Mesenchymal stem cell (in vitro differentiated cells and primary cell): ENCODE measurements around the gene SLC35C1.

Experiments
- DNase-seq: peaks from one replicate; pipeline ENCODE4 v3.0.0-alpha.2; 2013
- H2AFZ ChIP-seq: one replicate; pipeline ENCODE4 v1.6.1; 2013; ENCODE audit warnings: low read depth, mild to moderate bottlenecking, control low read depth, inconsistent platforms, low read length, moderate library complexity
- H2AK5ac ChIP-seq: 2 replicates; pipeline ENCODE4 v1.6.1; 2013; ENCODE audit warnings: low read length, moderate library complexity, mild to moderate bottlenecking, inconsistent platforms; ENCODE audit not compliant: severe bottlenecking
- H2BK120ac ChIP-seq: one replicate; pipeline ENCODE4 v1.6.1; 2013; ENCODE audit warnings: low read depth, mild to moderate bottlenecking, inconsistent platforms, low read length, moderate library complexity
- H2BK12ac ChIP-seq, 2 experiments: one replicate each; pipeline ENCODE4 v1.6.1; 2013; ENCODE audit warnings: inconsistent platforms in 2 of 2, low read length in 2 of 2, mild to moderate bottlenecking in 2 of 2, moderate library complexity in 2 of 2, control low read depth in 1 of 2
- H2BK15ac ChIP-seq: one replicate; pipeline ENCODE4 v1.6.1; 2013; ENCODE audit warnings: mild to moderate bottlenecking, low read depth, inconsistent platforms; ENCODE audit not compliant: poor library complexity, severe bottlenecking
- H2BK5ac ChIP-seq: 2 replicates; pipeline ENCODE4 v1.6.1; 2013; ENCODE audit warnings: low read depth, mild to moderate bottlenecking, low read length, control low read depth, inconsistent platforms; ENCODE audit not compliant: poor library complexity, severe bottlenecking
- H3K14ac ChIP-seq, 2 experiments: one replicate each; pipeline ENCODE4 v1.6.1; 2013; ENCODE audit warnings: inconsistent platforms in 2 of 2, low read length in 2 of 2, control low read depth in 1 of 2, mild to moderate bottlenecking in 1 of 2, moderate library complexity in 1 of 2
- H3K18ac ChIP-seq, 2 experiments: one replicate each; pipeline ENCODE4 v1.6.1; 2013; ENCODE audit warnings: inconsistent platforms in 2 of 2, low read length in 2 of 2, control low read depth in 1 of 2, low read depth in 1 of 2, mild to moderate bottlenecking in 1 of 2
- H3K23ac ChIP-seq, 2 experiments: one replicate each; pipeline ENCODE4 v1.6.1; 2013; ENCODE audit warnings: inconsistent platforms in 2 of 2, low read length in 2 of 2, mild to moderate bottlenecking in 2 of 2, moderate library complexity in 2 of 2, control low read depth in 1 of 2
- H3K27ac ChIP-seq: 2 replicates; pipeline ENCODE4 v1.5.1; 2013; ENCODE audit warnings: mild to moderate bottlenecking, moderate library complexity, low read length, control low read depth, inconsistent platforms; ENCODE audit not compliant: poor library complexity, severe bottlenecking
- H3K27me3 ChIP-seq, 2 experiments: 2 replicates each; pipeline versions ENCODE4 v1.6.1 to v1.7.0; 2013; ENCODE audit warnings: low read length in 2 of 2, mild to moderate bottlenecking in 2 of 2, moderate library complexity in 2 of 2, control low read depth in 1 of 2, inconsistent platforms in 1 of 2; ENCODE audit not compliant: control insufficient read depth in 1 of 2, insufficient read depth in 1 of 2
- H3K36me3 ChIP-seq, 2 experiments: 2 replicates each; pipeline versions ENCODE4 v1.6.1 to v1.7.0; 2013; ENCODE audit warnings: low read length in 2 of 2, control low read depth in 1 of 2, inconsistent platforms in 1 of 2, low read depth in 1 of 2, mild to moderate bottlenecking in 1 of 2; ENCODE audit not compliant: insufficient read depth in 2 of 2, control insufficient read depth in 1 of 2
- H3K4ac ChIP-seq, 2 experiments: one replicate each; pipeline ENCODE4 v1.6.1; 2013; ENCODE audit warnings: inconsistent platforms in 2 of 2, low read length in 2 of 2, mild to moderate bottlenecking in 2 of 2, moderate library complexity in 2 of 2, control low read depth in 1 of 2, low read depth in 1 of 2
- H3K4me1 ChIP-seq: 2 replicates; pipeline ENCODE4 v1.6.1; 2013; ENCODE audit warnings: low read depth, low read length, control low read depth; ENCODE audit not compliant: control insufficient read depth, insufficient read depth
- H3K4me2 ChIP-seq: 2 replicates; pipeline ENCODE4 v1.6.1; 2013; ENCODE audit warnings: low read length, mild to moderate bottlenecking, inconsistent platforms; ENCODE audit not compliant: poor library complexity, severe bottlenecking
- H3K4me3 ChIP-seq, 2 experiments: 2 replicates each; pipeline versions ENCODE4 v1.5.1 to v1.7.0; 2013; ENCODE audit warnings: low read length in 2 of 2, mild to moderate bottlenecking in 2 of 2, control low read depth in 1 of 2, low read depth in 1 of 2; ENCODE audit not compliant: insufficient read depth in 1 of 2
- H3K79me1 ChIP-seq: replicated peaks from 2 replicates; pipeline ENCODE4 v1.6.1; 2013; ENCODE audit warnings: mild to moderate bottlenecking, control low read depth, low read length, inconsistent platforms; ENCODE audit not compliant: poor library complexity, severe bottlenecking
- H3K9ac ChIP-seq: 2 replicates; pipeline ENCODE4 v1.7.0; 2013; ENCODE audit warnings: mild to moderate bottlenecking, low read length, moderate library complexity
- H3K9me3 ChIP-seq: 2 replicates; pipeline ENCODE4 v1.7.0; 2013; ENCODE audit warnings: mild to moderate bottlenecking, low read length; ENCODE audit not compliant: control insufficient read depth
- H4K8ac ChIP-seq: one replicate; pipeline ENCODE4 v1.6.1; 2013; ENCODE audit warnings: inconsistent platforms, mild to moderate bottlenecking, low read length, moderate library complexity
- H4K91ac ChIP-seq: one replicate; pipeline ENCODE4 v1.6.1; 2013; ENCODE audit warnings: mild to moderate bottlenecking, low read length, inconsistent platforms
- WGBS: methylation state at CpG from one replicate; pipeline ENCODE4 v1.1.7; 2013; ENCODE audit warnings: mixed read lengths; 5-methylcytosine and 5-hydroxymethylcytosine counted together

The SLC35C1 gene

DNA sequence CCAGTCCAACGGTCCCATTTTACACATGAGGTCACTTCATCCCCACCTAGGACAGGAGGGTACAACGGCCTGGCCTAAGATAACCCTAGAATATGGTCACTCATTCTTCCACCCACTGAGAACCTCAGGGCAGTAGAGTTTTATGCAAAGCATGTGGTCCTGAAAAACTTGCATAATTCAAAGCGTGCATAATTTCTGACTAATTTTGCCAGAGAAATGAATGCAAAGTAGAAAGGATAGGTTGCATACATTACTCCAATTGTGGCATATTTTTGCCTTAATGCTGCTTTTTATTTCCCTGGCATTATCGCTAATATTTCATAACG lies 32.5 kb upstream of the SLC35C1 start:
- 77% methylated on average over 5 of the region's 5 CpGs for WGBS
- H2AFZ ChIP-seq, result no peak overlapping the region
- no peaks in the 10 kb centered on the region for H3K36me3 ChIP-seq
- no peak for DNase-seq
- no peak overlapping the region for H3K4me2 ChIP-seq
- H2BK15ac ChIP-seq, result no peak overlapping the region
- H2BK5ac ChIP-seq, result no peak overlapping the region
- H3K79me1 ChIP-seq, result no peaks in the 10 kb centered on the region
- no peak overlapping the region for H2AK5ac ChIP-seq
- H3K14ac ChIP-seq, result no peak overlapping the region
- H4K8ac ChIP-seq, result no peak overlapping the region
- no peak overlapping the region for H3K23ac ChIP-seq
- H4K91ac ChIP-seq, result no peak overlapping the region
- peaks cover 7% of the 10 kb centered on the region for H3K4me1 ChIP-seq
- no peaks in the 10 kb centered on the region for H3K9me3 ChIP-seq
- H3K4me3 ChIP-seq, result no peak overlapping the region
- H3K27me3 ChIP-seq, result peaks cover 34 to 44% of the 10 kb centered on the region in 2 experiments
- H2BK12ac ChIP-seq, result no peak overlapping the region
- H3K9ac ChIP-seq, result no peak overlapping the region
- H3K18ac ChIP-seq, result no peak overlapping the region
- no peak overlapping the region for H3K4ac ChIP-seq
- no peak overlapping the region for H3K27ac ChIP-seq
- H2BK120ac ChIP-seq, result no peak overlapping the region

DNA sequence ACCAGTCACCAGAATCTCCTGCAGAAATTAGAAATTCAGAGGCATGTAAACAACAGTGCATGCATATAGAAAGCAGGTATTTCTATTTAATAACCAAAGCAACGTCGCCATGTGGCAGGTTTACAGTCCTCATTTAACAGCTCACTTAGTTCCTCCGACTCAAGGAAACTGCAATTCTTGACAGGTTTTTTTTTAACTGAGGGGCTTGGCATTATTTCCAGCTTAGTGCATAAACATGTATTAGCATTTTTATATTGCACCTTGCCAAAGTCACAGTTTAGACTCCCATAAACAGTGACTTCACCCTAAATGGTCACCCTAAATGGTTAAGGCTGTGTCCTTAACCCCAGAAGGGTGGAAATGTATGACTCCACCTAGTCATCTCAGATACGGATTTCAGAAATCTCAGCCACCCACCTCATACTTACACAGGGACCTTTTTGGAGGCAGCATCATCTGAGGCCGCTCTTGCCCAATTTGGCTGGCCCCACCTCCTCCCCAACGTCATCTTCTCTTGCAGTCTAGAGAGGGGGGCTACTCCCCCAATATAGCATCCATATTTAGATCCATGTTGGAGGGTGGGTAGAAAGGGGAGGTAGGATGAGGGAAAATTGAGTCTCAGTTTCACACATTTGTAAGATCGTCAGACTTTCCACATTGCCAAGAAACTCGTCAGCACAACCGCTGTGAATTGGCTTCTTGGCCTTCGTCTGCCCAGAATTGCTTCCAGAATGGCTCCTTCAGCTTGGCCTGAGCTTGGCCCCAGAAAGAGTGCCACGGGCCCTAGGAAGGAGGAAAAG lies 31.8 kb upstream of the SLC35C1 start:
- H3K4me2 ChIP-seq, result no peak overlapping the region
- peaks cover 7% of the 10 kb centered on the region for H3K4me1 ChIP-seq
- H3K79me1 ChIP-seq, result no peaks in the 10 kb centered on the region
- no peak overlapping the region for H2BK120ac ChIP-seq
- no peak overlapping the region for H4K91ac ChIP-seq
- H3K18ac ChIP-seq, result no peak overlapping the region
- no peak overlapping the region for H4K8ac ChIP-seq
- peaks cover 26 to 36% of the 10 kb centered on the region in 2 experiments for H3K27me3 ChIP-seq
- H2BK15ac ChIP-seq, result no peak overlapping the region
- H3K9ac ChIP-seq, result no peak overlapping the region
- H2AK5ac ChIP-seq, result no peak overlapping the region
- no peaks in the 10 kb centered on the region for H3K36me3 ChIP-seq
- no peak overlapping the region for H3K4ac ChIP-seq
- DNase-seq, result no peak
- no peak overlapping the region for H2BK12ac ChIP-seq
- no peaks in the 10 kb centered on the region for H3K9me3 ChIP-seq
- H3K27ac ChIP-seq, result no peak overlapping the region
- H3K14ac ChIP-seq, result no peak overlapping the region
- H2BK5ac ChIP-seq, result no peak overlapping the region
- no peak overlapping the region for H3K23ac ChIP-seq
- WGBS, result 92% methylated on average over 10 of the region's 11 CpGs
- H2AFZ ChIP-seq, result no peak overlapping the region
- H3K4me3 ChIP-seq, result no peak overlapping the region

DNA sequence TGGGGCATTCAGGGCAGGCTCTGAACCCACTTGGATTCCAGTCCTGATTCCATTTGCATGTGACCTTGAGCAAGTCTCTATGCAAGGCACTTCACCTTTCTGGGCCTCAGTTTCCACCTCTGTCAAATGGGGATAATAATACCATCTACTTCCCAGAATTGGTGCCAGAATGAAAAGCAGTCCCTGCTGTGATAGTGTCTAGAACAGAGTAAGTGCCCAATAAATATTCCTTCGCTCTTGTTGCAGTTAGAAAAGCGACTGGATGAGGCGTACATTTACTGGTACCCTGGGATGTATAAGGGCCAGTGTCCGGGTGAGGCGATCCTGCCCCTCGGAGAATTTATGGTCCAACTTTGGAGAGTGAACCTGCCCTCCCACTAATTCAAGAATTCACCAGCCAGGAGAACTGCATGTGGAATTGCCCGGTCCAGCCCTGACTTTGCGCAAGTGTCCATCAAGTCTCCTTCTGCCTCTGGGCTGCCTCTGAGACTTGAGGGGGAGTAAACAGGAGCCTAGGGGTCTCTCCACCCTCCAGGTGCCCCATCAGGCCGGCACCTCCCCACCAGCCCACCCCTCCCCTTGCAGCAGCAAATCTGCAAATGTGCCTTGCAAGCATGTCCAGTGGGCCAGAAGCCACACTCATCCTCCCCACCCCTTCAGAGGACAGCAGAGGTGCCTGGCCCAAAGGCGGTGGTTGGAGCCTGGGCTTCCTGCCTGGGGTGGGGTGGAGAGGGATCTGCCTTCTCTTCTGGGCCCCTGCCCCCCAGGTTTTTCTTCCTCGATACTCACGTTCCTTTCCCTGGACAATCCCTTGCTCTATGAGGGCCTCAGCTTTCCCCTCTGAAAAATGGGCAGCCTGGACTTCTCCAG lies 30.9 kb upstream of the SLC35C1 start:
- Histone ChIP-seq H2BK5ac (no peak overlapping the region), H3K9me3 (no peaks in the 10 kb centered on the region), H3K4ac (no peak overlapping the region), H2BK120ac (no peak overlapping the region), H4K91ac (no peak overlapping the region), H2AFZ (no peak overlapping the region), H3K14ac (no peak overlapping the region), H3K27me3 (peaks cover 23 to 30% of the 10 kb centered on the region in 2 experiments), H3K27ac (no peak overlapping the region), H3K4me1 (peaks cover 7% of the 10 kb centered on the region), H2AK5ac (no peak overlapping the region), H3K9ac (no peak overlapping the region), H4K8ac (no peak overlapping the region), H2BK12ac (no peak overlapping the region), H3K36me3 (no peaks in the 10 kb centered on the region), H3K4me3 (no peak overlapping the region), H3K18ac (no peak overlapping the region), H3K79me1 (no peaks in the 10 kb centered on the region), H3K4me2 (no peak overlapping the region), H2BK15ac (no peak overlapping the region), H3K23ac (no peak overlapping the region)
- 92% methylated on average over 12 of the region's 12 CpGs for WGBS
- no peak for DNase-seq

DNA sequence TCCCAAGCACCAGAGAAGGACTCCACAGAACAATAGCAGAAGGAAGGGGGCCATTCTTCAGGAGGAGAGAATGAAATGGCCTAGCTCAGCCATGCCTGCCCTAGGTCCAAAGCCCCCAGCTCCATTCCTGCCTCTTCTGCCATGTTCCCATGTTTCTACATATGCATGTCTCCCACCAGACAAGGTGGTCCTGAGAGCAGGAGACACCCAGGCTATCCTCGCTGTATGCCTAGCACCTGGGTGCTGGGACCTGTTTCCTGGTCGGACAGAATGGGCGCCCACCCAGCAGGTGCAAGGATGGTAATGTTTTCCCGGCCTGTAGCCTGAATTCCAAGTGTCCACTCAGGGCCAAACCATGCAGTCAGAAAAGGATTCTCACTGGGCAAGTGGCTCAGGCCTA lies 30.2 kb upstream of the SLC35C1 start:
- Histone ChIP-seq H3K4me1 (peaks cover 7% of the 10 kb centered on the region), H3K4me2 (no peak overlapping the region), H4K91ac (peak overlapping the region; percentile 45), H3K4ac (no peak overlapping the region), H3K23ac (no peak overlapping the region), H3K9me3 (no peaks in the 10 kb centered on the region), H2BK15ac (no peak overlapping the region), H2AFZ (no peak overlapping the region), H3K27ac (no peak overlapping the region), H2BK5ac (no peak overlapping the region), H2BK120ac (no peak overlapping the region), H3K27me3 (peaks cover 18 to 22% of the 10 kb centered on the region in 2 experiments), H2BK12ac (no peak overlapping the region), H3K36me3 (no peaks in the 10 kb centered on the region), H3K14ac (no peak overlapping the region), H3K9ac (no peak overlapping the region), H4K8ac (no peak overlapping the region), H2AK5ac (no peak overlapping the region), H3K79me1 (no peaks in the 10 kb centered on the region), H3K18ac (no peak overlapping the region), H3K4me3 (no peak overlapping the region)
- no peak for DNase-seq
- WGBS, result 86% methylated on average over 4 of the region's 4 CpGs
